Natural killer cell (primary cell): ENCODE results near the gene AGPAT4. TPM values are rescaled to one million over a fixed set of nuclear protein-coding genes. Genes with fewer than 3 reads are reported as not detected.

Experiments used
- ATAC-seq, 3 donors: fragments of 150-1000 bp in 2 of 3; fragments of 200-7000 bp in 1 of 3; cut with Tn5 transposase; 1 replicate in 1 of 3; 2 replicates in 2 of 3; pipeline ENCODE4 v1.10.0; 2021; ENCODE audit warnings: mild to moderate bottlenecking in 2 of 3, moderate library complexity in 2 of 3
- DNase-seq, 2 donors: peaks; one replicate each; pipeline versions ENCODE4 v3.0.0 to v3.0.0-alpha.2; 2013 to 2021; ENCODE audit warnings: mixed read lengths in 1 of 2
- H3K27ac ChIP-seq: one replicate; pipeline ENCODE4 v1.5.1; 2013; ENCODE audit warnings: mild to moderate bottlenecking, low read length
- H3K27me3 ChIP-seq: one replicate; pipeline ENCODE4 v1.6.1; 2013; ENCODE audit warnings: low read length; ENCODE audit not compliant: control insufficient read depth, insufficient read depth
- H3K36me3 ChIP-seq: one replicate; pipeline ENCODE4 v1.6.1; 2013; ENCODE audit warnings: low read length; ENCODE audit not compliant: control insufficient read depth, insufficient read depth
- H3K4me1 ChIP-seq: one replicate; pipeline ENCODE4 v1.6.1; 2013; ENCODE audit warnings: low read length; ENCODE audit not compliant: control insufficient read depth, insufficient read depth
- H3K4me3 ChIP-seq: one replicate; pipeline ENCODE4 v1.5.1; 2013; ENCODE audit warnings: low read length
- H3K9me3 ChIP-seq: one replicate; pipeline ENCODE4 v1.6.1; 2013; ENCODE audit warnings: low read length; ENCODE audit not compliant: control insufficient read depth, insufficient read depth
- H3K27ac Mint-ChIP-seq, 2 donors: one replicate each; pipeline ENCODE4 v1.8.0; 2022; ENCODE audit warnings: mild to moderate bottlenecking in 2 of 2, mixed read lengths in 2 of 2, moderate library complexity in 1 of 2
- H3K27me3 Mint-ChIP-seq, 2 donors: one replicate each; pipeline ENCODE4 v1.8.0; 2022; ENCODE audit warnings: low read depth in 2 of 2, mixed read lengths in 2 of 2
- H3K36me3 Mint-ChIP-seq: one replicate; pipeline ENCODE4 v1.8.0; 2022; ENCODE audit warnings: mixed read lengths
- H3K4me1 Mint-ChIP-seq, 2 donors: one replicate each; pipeline ENCODE4 v1.8.0; 2022; ENCODE audit warnings: mixed read lengths in 2 of 2
- H3K4me3 Mint-ChIP-seq: one replicate; pipeline ENCODE4 v1.8.0; 2022; ENCODE audit warnings: mild to moderate bottlenecking, moderate library complexity, mixed read lengths
- H3K9me3 Mint-ChIP-seq, 2 donors: one replicate each; pipeline ENCODE4 v1.8.0; 2022; ENCODE audit warnings: mixed read lengths in 2 of 2
- CTCF ChIP-seq: fragments of 200-600 bp; IDR thresholded peaks from one replicate; pipeline ENCODE4 v1.8.0; 2022; ENCODE audit warnings: antibody characterized with exemption
- WGBS: methylation state at CpG from one replicate; pipeline ENCODE4 v1.1.7; 2013; ENCODE audit warnings: missing lambda C conversion rate; ENCODE audit not compliant: insufficient coverage; 5-methylcytosine and 5-hydroxymethylcytosine counted together
- intact Hi-C: fragments of 100-400 bp; cut with micrococcal nuclease; formaldehyde crosslinking; loops from one replicate; pipeline ENCODE4 v1.14.2; 2022
- total RNA-seq, 4 donors: library from RNA; stranded (reverse); fragments of 120-200 nt in 1 of 4; gene quantifications; one replicate each; pipeline versions ENCODE4 v1.2.3 to v1.2.4, GENCODE V29; 2013 to 2022

AGPAT4 gene
- total RNA-seq, 3 donors from 2014 or later (not counting 1 experiment from before 2014, with no cell fraction given) = 24.5 to 38.1 (median 25.8) TPM

GRCh38 chr6:161138543-161139303 lies 135.1 kb downstream of the AGPAT4 start:
- no peak overlapping the region for H3K4me3 ChIP-seq
- peaks cover 13% of the 10 kb centered on the region for H3K4me1 ChIP-seq
- 95% methylated on average over 23 of the region's 23 CpGs for WGBS
- TF ChIP-seq CTCF = no peak
- DNase-seq (no peak), ATAC-seq (no peak)
- H3K36me3 Mint-ChIP-seq = no peaks in the 10 kb centered on the region
- H3K4me1 Mint-ChIP-seq = peaks cover 0 to 6% of the 10 kb centered on the region in 2 donors
- no peak overlapping the region for H3K4me3 Mint-ChIP-seq
- H3K9me3 Mint-ChIP-seq = no peaks in the 10 kb centered on the region
- no peak overlapping the region for H3K27ac Mint-ChIP-seq
- H3K27me3 Mint-ChIP-seq = no peaks in the 10 kb centered on the region
- no peaks in the 10 kb centered on the region for H3K27me3 ChIP-seq
- H3K36me3 ChIP-seq = peaks cover 9% of the 10 kb centered on the region
- intact Hi-C loops = no loop called here
- H3K9me3 ChIP-seq = no peaks in the 10 kb centered on the region
- H3K27ac ChIP-seq = no peak overlapping the region

DNA sequence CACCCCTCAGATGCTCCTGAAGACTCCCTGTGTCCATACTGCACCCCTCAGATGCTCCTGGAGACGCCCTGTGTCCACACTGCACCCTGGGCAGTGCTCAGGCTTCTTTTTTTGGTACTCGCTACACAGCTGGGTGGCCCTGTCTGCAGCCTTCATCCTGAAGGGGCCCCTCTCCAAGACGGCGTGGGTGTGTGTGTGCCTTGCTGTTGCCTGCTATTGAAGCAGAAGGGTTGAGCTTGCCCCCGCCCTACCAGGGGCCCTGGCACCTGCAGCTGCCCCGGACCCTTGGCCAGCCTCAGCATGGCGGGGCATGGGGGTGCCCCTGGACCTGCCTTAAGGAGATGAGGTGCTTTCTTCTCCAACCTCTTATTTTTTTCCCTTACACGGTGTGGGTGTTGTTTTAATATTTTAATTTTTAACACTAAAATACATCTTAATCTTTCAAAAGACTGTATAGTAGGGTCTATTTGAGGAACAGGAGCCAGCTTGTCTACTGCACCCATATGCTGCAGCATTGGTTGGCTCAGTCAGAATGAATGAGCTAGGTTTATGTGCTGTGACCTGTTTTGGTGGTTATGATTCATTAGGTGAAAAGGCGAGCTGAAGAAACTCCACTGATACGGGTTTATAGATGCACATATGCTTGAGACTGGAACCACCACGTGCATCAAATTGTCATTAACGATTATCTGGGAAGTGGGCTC lies 135.9 kb downstream of the AGPAT4 start:
- Histone ChIP-seq H3K4me1 (peaks cover 13% of the 10 kb centered on the region), H3K36me3 (peaks cover 9% of the 10 kb centered on the region), H3K4me3 (no peak overlapping the region), H3K27me3 (no peaks in the 10 kb centered on the region), H3K9me3 (no peaks in the 10 kb centered on the region), H3K27ac (no peak overlapping the region)
- no peak overlapping the region for H3K4me3 Mint-ChIP-seq
- peaks cover 0 to 6% of the 10 kb centered on the region in 2 donors for H3K4me1 Mint-ChIP-seq
- H3K27me3 Mint-ChIP-seq = no peaks in the 10 kb centered on the region
- ATAC-seq (peak in 1 of 3 donors; percentile 5), DNase-seq (no peak)
- TF ChIP-seq CTCF = no peak
- intact Hi-C loops = no loop called here
- no peak overlapping the region for H3K27ac Mint-ChIP-seq
- no peaks in the 10 kb centered on the region for H3K9me3 Mint-ChIP-seq
- 93% methylated on average over 11 of the region's 12 CpGs for WGBS
- no peaks in the 10 kb centered on the region for H3K36me3 Mint-ChIP-seq

GRCh38 chr6:161137320-161137719 lies 136.5 kb downstream of the AGPAT4 start:
- no peak overlapping the region for H3K4me3 ChIP-seq
- intact Hi-C loops = no loop called here
- peaks cover 13% of the 10 kb centered on the region for H3K4me1 ChIP-seq
- Mint-ChIP-seq H3K27me3 (no peaks in the 10 kb centered on the region), H3K36me3 (no peaks in the 10 kb centered on the region), H3K27ac (peak overlapping the region in 1 of 2 donors; percentile 59), H3K9me3 (no peaks in the 10 kb centered on the region), H3K4me3 (no peak overlapping the region), H3K4me1 (peaks cover 0 to 6% of the 10 kb centered on the region in 2 donors)
- peaks cover 9% of the 10 kb centered on the region for H3K36me3 ChIP-seq
- ATAC-seq = peak in 1 of 3 donors; percentile 8
- DNase-seq = no peak
- no peak for TF ChIP-seq CTCF
- no peaks in the 10 kb centered on the region for H3K9me3 ChIP-seq
- 98% methylated on average over 11 of the region's 11 CpGs for WGBS
- no peaks in the 10 kb centered on the region for H3K27me3 ChIP-seq
- no peak overlapping the region for H3K27ac ChIP-seq
